ENCODE data around the gene CCDC159. TPM values are rescaled to one million over a fixed set of nuclear protein-coding genes. Genes with fewer than 3 reads are reported as not detected.

Gene CCDC159
- total and polyA plus RNA-seq, 9 donors, result 21.0 to 41.9 (median 30.7) TPM

DNA sequence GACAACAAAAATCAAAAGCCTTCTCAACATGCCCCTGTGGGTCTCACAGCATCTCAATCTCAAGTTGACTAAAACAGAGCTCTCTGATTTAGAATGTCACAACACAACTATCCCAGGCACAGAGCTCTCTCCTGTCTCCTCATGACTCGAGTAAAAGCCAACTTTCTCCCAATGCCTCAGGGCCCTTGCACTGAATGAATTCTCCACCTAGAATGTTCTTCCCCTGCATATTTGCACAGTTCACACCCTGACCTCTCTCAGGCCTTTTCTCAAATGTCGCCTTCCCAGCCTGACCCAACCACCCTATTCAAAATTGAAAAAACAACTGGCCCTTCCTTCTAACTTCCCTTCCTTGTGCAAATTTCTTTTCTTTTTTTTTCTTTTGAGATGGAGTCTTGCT is 24.4 kb downstream of the CCDC159 start:
- no peaks in the 10 kb centered on the region for H3K36me3 ChIP-seq
- intact Hi-C loops (cut with DNase I), result no loop called here
- TF ChIP-seq EP300 (IDR thresholded peaks at IDR 0.05), result no peak
- TF ChIP-seq, protein P1, sequence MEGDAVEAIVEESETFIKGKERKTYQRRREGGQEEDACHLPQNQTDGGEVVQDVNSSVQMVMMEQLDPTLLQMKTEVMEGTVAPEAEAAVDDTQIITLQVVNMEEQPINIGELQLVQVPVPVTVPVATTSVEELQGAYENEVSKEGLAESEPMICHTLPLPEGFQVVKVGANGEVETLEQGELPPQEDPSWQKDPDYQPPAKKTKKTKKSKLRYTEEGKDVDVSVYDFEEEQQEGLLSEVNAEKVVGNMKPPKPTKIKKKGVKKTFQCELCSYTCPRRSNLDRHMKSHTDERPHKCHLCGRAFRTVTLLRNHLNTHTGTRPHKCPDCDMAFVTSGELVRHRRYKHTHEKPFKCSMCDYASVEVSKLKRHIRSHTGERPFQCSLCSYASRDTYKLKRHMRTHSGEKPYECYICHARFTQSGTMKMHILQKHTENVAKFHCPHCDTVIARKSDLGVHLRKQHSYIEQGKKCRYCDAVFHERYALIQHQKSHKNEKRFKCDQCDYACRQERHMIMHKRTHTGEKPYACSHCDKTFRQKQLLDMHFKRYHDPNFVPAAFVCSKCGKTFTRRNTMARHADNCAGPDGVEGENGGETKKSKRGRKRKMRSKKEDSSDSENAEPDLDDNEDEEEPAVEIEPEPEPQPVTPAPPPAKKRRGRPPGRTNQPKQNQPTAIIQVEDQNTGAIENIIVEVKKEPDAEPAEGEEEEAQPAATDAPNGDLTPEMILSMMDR (IDR thresholded peaks at IDR 0.05), result no peak
- TF ChIP-seq POLR2A (IDR thresholded peaks at IDR 0.05), result no peak
- DNase-seq, result no peak
- no peak overlapping the region for H3K4me3 ChIP-seq
- H3K27me3 ChIP-seq, result no peaks in the 10 kb centered on the region
- H3K9me3 ChIP-seq, result no peaks in the 10 kb centered on the region
- peaks cover 5% of the 10 kb centered on the region for H3K4me1 ChIP-seq (ENCODE audit: insufficient read depth)
- H3K27ac ChIP-seq, result no peak overlapping the region
- 93 to 94% (median 94%) methylated on average over 2 of the region's 2 CpGs for WGBS, 3 donors

DNA sequence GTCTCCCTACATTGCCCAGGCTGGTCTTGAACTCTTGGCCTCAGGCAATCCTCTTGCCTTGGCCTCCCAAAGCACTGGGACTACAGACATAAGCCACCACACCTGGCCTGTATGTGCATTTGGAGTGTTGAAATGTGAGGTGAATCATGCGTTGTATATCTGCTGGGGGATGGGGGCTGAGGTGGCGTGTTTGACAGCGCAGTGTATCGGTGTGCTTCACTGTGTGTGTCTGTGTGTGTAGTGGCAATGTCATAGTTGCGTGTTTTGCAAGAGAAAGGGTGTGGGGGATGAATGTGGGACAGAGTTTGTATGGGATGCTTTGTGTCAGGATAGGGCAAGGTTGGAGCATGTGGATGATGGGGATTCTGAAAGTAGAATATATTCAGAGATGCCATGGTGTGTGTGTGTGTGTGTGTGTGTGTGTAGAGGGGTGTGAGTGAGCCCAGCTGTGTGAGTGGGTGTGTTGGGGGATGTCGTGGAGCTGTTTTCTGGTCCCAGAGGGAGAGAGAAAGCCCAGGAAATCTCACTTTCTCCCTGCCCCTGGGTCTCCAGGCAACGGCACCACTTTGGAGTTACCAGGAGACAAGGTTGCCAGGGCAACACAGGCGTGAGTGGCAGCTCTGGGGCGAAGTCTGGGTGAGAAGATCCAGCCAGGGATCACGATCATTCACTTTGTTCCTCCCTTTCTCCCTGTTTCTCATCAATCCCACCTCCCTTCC is 27.0 kb downstream of the CCDC159 start:
- Histone ChIP-seq H3K9me3 (no peaks in the 10 kb centered on the region), H3K27me3 (no peaks in the 10 kb centered on the region), H3K4me3 (no peak overlapping the region), H3K36me3 (no peaks in the 10 kb centered on the region), H3K4me1 (ENCODE audit: insufficient read depth) (peaks cover 12% of the 10 kb centered on the region), H3K27ac (no peak overlapping the region)
- intact Hi-C loops (cut with DNase I), result no loop called here
- 54 to 58% (median 57%) methylated on average over 10 of the region's 10 CpGs for WGBS, 3 donors
- DNase-seq, result no peak
- no peak for TF ChIP-seq EP300 (IDR thresholded peaks at IDR 0.05)
- TF ChIP-seq, protein P1 (IDR thresholded peaks at IDR 0.05), result no peak
- no peak for TF ChIP-seq POLR2A (IDR thresholded peaks at IDR 0.05)

DNA sequence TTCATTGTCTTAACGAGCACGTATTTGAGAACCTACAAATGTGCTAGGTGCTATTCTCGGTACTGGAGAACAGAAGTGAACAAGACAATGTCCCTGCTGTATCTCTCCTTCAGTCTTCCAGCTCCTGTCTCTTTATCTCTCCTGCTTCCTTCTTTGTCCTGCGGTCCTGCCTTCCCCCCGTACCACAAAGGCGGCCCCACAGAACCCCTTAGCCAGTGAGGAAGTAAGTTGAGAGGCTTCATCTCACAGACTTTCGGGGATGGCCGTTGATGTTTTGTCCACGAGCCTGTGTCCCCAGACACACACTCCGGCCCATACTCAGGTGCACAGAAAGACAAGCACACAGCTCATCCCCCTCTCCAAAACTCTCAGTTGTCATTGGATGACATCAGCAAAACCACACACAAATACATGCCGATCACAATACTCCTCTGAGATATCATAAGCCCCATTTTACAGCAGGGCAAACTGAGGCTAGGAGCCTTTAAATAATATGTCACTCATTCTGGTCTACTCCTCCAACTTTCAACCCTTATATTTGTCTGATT is 27.6 kb downstream of the CCDC159 start:
- peaks cover 12% of the 10 kb centered on the region for H3K4me1 ChIP-seq (ENCODE audit: insufficient read depth)
- H3K36me3 ChIP-seq, result no peaks in the 10 kb centered on the region
- no peaks in the 10 kb centered on the region for H3K27me3 ChIP-seq
- H3K27ac ChIP-seq, result peak overlapping the region; percentile 67 to 98
- H3K9me3 ChIP-seq, result no peaks in the 10 kb centered on the region
- TF ChIP-seq, protein P1 (IDR thresholded peaks at IDR 0.05), result no peak
- TF ChIP-seq POLR2A (IDR thresholded peaks at IDR 0.05), result no peak
- no peak for TF ChIP-seq EP300 (IDR thresholded peaks at IDR 0.05)
- intact Hi-C loops (cut with DNase I), result no loop called here
- 38 to 49% (median 47%) methylated on average over 11 of the region's 11 CpGs for WGBS, 3 donors
- peak overlapping the region; percentile 74 for H3K4me3 ChIP-seq
- no peak for DNase-seq

DNA sequence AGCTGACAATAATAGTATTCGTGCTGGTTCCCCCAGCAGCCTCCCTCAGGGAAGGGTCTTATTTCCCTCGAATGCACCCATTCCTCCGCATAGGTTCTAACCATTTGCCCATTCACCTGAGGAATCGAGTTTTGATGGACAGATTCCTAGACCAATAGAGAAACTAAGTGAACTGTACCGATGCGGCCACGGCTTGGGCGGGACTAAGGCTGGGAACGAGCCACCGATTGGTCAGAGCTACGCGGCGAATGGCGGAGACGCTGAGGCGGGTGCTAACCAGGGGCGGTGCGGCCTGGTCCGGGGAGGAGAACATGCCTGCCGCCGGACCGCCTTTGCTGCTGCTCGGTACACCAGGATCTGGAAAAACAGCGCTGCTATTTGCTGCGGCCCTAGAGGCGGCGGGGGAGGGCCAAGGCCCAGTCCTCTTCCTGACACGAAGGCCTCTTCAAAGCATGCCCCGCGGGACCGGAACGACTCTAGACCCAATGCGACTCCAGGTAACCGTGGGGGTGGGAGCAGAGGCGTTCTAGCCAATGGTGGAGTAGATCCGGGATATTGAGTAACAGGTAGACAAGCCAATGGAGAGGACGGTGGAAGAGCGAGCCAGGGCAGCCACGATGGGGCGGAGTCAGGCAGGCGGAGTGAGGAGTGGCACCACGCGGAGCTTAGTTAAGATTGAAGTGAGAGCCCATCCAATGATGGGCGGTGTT is 28.3 kb downstream of the CCDC159 start, which contains the start of gene SWSAP1:
SWSAP1 (plus strand) TSS at position 234 of the 710 bp plus-strand sequence; CDS start at position 249, 15 bp downstream.
- Histone ChIP-seq H3K9me3 (no peaks in the 10 kb centered on the region), H3K36me3 (no peaks in the 10 kb centered on the region), H3K4me1 (ENCODE audit: insufficient read depth) (peaks cover 12% of the 10 kb centered on the region), H3K27me3 (no peaks in the 10 kb centered on the region), H3K4me3 (peak within 1 kb of the TSS; percentile 74), H3K27ac (peak within 1 kb of the TSS; percentile 73 to 98)
- WGBS, 3 donors, result 1% methylated on average over 44 of the region's 44 CpGs
- intact Hi-C loops (cut with DNase I), result no loop called here
- DNase-seq, result peak; percentile 97 to 99 (median 98)
- peak; percentile 78 for TF ChIP-seq POLR2A (IDR thresholded peaks at IDR 0.05)
- TF ChIP-seq EP300 (IDR thresholded peaks at IDR 0.05), result no peak
- TF ChIP-seq, protein P1 (IDR thresholded peaks at IDR 0.05), result no peak
